Hypothalamus (tissue), 51 donors: Measurements from ENCODE around the gene TBC1D13.
"Not testable (repeated sequence)": the region's sequence is repeated elsewhere in the genome, so short reads cannot be mapped to it uniquely, and the experiment has no call there.

Source experiments
- DNase-seq, 51 donors: peaks; one replicate each; lab custom pipeline; 2025; lab: John Stamatoyannopoulos, UW

TBC1D13 gene

GRCh38 chr9:128836509-128837145, 49.6 kb downstream of the TBC1D13 start:
- no peak for DNase-seq

DNA sequence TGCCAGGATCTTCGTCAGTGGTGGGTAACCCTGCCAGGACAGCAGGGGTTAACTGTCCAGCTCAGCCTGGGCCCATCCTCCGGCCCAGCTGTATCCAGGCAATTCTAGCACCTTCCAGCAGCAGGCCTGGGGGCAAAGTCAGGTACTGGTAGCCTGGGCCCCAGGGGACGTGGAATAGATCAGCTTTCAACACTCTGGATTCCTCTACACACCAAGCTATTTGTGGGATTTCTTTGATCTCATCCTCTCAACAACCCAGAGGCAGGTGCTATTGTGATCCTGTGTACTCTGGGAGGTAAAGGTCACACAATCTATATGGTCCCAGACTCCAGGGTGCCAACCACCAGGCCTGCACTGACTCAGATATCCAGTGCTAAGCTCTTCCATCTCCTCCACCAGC, 51.3 kb downstream of the TBC1D13 start:
- no peak for DNase-seq

GRCh38 chr9:128840524-128840923, 53.5 kb downstream of the TBC1D13 start:
- no peak for DNase-seq

- DNase-seq = no peak
These were observed 54.8 kb downstream of the TBC1D13 start for GRCh38 chr9:128841694-128842492.

DNA sequence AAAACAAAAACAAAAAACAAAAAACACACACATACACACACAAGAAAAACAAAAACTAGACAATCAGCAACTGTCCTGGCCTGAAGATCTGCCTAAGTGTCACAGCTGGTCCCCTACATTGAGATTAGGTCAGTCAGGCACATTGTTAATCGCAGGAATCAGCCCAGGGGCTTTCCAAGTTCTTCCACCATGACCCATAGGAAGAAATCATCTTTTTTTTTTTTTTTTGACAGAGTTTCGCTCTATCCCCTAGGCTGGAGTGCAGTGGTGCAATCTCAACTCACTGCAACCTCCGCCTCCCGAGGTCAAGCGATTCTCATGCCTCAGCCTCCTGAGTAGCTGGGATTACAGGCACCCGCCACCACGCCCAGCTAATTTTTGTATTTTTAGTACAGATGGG, 56.1 kb downstream of the TBC1D13 start:
- DNase-seq = not testable (repeated sequence)

DNA sequence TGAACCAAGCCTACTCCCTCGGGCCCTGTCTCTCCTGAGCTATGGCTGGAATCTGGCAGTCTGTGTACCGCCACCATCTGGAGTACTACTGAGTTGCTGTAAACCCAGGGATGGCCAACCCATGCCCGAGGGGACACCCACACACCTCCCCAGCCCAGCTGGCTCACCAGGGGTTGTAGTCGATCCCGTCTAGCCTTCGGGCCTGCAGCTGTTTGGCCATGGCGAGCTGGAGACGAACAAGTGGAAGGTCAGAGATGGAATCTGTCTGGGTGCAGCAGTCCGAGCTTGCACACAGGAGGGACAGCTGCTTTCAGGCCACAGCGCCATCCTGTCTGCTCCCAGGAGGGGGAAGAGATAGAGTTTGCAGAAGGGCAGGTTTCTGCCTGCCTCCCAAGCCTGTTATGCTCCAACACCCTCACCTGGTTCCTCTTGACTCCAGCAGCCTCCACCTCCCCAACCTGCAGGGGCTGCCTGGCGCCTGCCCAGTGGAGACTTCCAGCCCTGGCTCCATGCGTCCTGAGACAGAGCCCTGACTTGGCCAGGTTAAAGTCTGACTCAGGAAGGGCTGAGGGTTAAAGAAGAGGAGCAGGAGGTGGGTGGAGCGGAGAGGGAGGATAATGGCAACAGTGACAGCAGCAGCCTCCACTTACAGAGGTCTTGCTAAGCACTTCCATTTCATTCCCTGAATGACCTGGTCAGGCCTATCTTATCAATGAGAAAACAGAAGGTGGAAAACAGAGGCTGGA, 58.3 kb downstream of the TBC1D13 start:
- DNase-seq = no peak

GRCh38 chr9:128846680-128847030, 59.6 kb downstream of the TBC1D13 start:
- DNase-seq = no peak

DNA sequence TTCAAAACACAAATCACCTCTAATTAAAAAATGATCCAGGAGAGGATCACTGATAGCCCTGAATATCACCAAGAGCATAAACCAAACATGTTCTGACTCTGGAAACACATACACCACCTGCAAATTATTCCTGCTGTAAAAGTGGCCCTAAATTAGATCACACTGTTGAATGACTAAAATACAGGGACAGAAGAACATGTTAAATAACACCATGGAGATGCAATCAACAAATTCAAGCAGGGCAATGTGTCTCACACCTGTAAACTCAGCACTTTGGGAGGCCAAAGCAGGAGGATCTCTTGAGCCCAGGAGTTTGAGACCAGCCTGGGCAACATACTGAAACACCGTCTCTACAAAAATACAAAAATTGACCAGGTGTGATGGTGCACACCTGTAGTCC, 60.8 kb downstream of the TBC1D13 start:
- no peak for DNase-seq

- not testable (repeated sequence) for DNase-seq
These were observed 64.0 kb downstream of the TBC1D13 start for GRCh38 chr9:128851024-128851423.

DNA sequence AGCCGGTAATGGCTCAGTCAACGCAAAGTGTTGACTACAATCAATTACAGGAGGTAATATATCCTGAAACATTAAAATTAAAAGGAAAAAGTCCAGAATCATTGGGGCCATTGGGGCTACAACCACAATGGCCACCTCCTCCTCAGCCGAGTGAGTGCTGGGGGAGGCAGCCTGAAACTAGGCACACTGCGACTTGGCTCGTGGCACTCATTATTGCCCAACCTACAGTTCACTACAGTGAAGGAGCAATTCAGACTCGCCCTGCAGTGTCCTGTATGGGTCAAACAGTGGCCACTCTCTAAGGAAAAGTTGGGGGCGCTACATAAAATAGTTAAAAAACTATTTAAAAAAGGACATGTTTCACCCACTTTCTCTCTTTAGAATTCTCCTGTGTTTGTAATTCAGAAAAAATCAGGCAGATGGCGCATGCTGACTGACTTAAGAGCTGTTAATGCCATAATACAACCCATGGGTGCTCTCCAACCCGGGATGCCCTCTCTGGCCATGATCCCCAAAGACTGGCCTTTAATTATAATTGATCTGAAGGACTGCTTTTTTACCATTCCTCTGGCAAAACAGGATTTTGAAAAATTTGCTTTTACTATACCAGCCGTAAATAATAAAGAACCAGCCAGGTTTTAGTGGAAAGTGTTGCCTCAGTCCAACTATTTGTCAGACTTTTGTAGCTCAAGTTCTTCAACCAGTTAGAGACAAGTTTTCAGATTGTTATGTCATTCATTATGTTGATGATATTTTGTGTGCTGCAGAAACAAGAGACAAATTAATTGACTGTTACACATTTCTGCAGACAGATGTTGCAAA, 64.9 kb downstream of the TBC1D13 start:
- DNase-seq = peak in 16 of 51 donors; percentile 7 to 57 (median 34)

- not testable (repeated sequence) for DNase-seq
These were observed 65.6 kb downstream of the TBC1D13 start for GRCh38 chr9:128852646-128853045.

- DNase-seq = not testable (repeated sequence)
These were observed 67.4 kb downstream of the TBC1D13 start for GRCh38 chr9:128854454-128854853.

- DNase-seq = not testable (repeated sequence)
These were observed 71.4 kb downstream of the TBC1D13 start for GRCh38 chr9:128858476-128858875.
